ENCODE data around the gene FBF1.

DNA sequence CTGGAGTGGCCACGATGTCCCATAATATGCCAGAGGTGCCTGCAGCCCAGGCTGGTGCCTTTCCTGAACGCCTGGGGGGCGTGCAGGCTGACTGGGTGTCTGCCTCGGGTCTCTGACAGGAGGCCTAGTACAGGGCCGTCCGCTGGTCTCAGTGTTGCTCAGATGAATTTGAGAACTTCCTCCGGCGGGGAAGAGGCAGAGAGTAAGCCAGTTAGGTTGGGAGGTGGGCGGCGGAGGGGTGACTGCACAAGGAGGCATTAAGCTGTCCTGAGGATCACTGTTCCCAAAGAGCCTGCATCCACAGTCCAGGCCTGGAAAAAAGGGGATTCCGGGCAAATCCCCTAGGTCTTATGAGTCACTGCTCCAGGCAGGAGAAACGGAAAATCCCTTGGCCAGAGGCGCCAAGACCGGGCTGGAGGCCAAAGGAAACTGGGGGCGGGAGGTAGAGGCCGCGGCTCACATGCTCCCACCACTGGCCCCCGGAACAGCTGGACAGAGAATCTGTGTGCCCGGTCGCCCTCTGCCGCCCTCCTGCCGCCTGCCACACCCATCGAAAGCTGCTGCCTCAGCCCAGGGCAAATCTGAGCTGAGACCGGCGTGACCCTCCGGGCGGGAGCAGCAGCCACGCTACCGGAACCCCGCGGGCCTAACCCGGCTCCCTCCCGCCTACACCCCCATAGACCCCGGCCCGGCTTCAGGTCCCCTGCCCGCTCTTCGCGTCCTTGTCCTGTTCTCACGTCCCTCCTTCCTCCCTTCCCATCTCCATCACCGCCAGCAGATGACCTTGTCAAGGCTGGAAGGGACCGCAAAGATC, 63.7 kb downstream of the FBF1 start:
- TF ChIP-seq EZH2 (IDR thresholded peaks at IDR 0.05; ENCODE audit: insufficient read depth, low read length) (no peak), CTCF (IDR thresholded peaks at IDR 0.05; ENCODE audit: insufficient read depth, low read depth, low read length) (no peak)

All from astrocyte (in vitro differentiated cells and primary cell).